COLO668 (cell line): ENCODE measurements around the gene CARMIL3.

Experiments used
- DNase-seq: peaks from one replicate; lab custom pipeline; 2025; ENCODE audit not compliant: unreplicated experiment; lab: John Stamatoyannopoulos, UW

CARMIL3 gene

GRCh38 chr14:24075485-24076301 is 23.9 kb downstream of the CARMIL3 start:
- no peak for DNase-seq

- no peak for DNase-seq
These were observed 24.4 kb downstream of the CARMIL3 start for GRCh38 chr14:24076302-24076601.

DNA sequence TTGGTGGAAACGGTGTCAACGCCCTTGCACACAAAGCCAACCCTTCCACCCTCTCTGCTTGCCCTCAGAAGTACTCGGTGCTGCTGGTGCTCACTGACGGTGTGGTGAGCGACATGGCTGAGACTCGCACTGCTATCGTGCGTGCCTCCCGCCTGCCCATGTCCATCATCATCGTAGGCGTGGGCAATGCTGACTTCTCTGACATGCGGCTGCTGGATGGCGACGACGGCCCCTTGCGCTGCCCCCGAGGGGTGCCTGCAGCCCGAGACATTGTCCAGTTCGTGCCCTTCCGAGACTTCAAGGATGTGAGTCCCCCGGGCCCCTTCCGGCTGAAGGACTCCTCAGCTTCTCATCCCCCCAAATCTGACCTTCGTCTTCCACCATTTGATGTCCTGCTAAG is 25.3 kb downstream of the CARMIL3 start:
- no peak for DNase-seq

GRCh38 chr14:24078146-24078545 is 26.3 kb downstream of the CARMIL3 start:
- no peak for DNase-seq

DNA sequence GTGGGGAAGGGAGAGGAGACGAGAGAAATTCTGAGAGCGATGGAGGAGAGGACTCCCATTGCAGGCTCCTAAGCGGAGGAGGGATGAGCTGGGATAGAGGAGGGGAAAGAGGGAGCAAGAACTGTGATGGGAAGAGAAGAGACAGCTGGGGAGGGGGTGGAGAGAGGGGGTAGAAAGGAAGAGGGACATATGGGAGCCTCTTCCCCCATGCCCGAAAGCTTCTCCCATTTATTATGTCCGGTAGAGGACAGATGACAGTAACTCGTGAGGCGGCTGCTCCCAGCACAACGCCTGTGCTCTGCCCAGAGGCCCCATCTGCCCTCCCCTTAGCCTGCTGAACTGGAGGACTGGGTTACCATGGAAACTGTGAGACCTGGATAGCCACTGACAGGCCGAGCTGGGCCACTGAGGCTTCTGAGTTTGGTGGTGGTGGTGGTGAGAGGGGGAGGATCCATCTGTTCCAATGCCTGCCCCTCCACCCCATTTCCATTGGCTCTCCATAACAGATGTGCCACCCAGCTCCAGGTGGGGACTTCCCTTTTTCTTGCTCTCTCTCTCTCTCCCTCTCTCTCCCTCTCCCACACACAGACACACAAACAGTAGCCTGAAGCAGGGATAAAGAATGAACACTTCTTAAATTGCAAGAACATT is 27.8 kb downstream of the CARMIL3 start:
- DNase-seq, result no peak

DNA sequence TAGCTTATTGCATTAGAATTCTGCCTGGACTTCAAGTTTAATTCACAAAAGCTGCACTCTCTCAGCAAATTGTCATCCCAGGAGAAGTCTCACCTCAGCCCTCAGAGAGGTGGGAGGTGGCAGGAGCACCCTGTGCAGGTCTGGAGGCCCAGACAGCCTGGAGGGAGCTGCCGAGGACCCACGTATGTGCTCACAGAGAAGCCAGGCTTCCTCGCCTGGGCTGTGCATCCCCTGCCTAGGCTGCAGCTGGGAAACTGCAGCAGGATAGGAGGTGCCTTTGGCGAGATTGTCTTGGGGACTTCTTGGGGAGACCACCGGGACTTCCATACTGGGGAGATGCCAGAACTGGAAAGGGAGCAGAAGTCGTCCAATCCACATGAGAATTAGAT is 28.3 kb downstream of the CARMIL3 start:
- no peak for DNase-seq

DNA sequence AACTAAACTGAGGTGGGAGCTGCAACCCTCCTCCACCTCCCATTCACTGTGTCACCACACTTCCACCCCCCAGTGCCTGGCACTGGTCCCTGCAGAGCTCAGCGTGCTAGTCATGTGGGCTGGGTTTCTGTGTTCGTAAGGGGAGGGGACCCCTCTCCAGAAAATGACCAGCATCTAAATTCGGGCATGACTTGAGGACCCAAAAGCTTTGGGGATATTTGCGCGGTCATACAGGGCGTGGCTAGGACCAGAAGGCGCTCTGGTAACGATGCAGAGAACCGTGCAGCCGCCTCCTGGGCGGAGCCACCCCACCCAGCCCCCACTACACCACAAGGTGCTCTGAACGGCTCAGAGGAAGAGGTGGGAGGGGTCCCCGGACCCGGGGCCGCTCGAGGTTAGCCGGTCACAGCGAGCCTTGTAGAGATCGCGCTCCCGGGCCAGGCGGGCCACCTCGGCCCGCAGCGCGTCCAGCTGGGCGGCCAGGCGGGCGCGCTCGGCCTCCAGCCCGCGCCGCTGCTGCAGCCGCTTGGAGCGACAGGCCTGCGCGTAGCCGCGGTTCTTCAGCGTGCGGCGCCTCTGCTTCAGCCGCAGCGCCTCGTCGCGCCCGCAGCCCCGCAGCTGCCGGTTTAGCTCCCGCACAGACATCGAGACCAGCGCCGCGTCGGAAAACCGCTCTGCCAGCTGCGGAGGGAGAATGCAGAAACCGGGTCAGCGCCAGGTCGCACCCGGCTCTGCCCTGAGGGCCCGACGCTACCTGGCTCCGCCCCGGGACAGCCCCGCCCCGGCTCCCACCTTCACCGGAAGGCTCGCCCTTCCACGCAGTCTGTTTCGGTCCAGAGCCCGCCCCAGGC is 29.3 kb downstream of the CARMIL3 start:
- DNase-seq, result peak; percentile 82

- DNase-seq, result no peak
These were observed 30.0 kb downstream of the CARMIL3 start for GRCh38 chr14:24081739-24082211.

- DNase-seq, result no peak
These were observed 30.7 kb downstream of the CARMIL3 start for GRCh38 chr14:24082411-24083080.

DNA sequence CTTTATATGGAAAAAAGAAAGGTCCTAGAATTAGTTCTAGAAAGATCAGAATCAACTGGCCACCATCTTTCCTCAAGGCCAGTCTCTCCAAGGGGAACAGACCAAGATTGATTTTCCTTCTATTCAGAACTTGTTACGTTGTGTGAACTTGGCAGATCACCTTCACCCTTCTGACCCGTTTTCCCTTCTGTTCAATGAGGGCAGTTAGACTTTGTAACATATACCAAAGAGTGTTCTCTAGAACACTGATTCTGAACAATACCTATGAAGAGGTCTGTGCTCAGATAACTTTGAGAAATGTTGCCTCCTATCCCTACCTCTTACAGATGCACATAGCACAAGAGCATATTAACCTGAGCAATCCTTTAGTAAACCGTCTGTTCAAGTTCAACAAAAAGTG is 31.7 kb downstream of the CARMIL3 start:
- no peak for DNase-seq

GRCh38 chr14:24084440-24084839 is 32.6 kb downstream of the CARMIL3 start:
- DNase-seq, result no peak

DNA sequence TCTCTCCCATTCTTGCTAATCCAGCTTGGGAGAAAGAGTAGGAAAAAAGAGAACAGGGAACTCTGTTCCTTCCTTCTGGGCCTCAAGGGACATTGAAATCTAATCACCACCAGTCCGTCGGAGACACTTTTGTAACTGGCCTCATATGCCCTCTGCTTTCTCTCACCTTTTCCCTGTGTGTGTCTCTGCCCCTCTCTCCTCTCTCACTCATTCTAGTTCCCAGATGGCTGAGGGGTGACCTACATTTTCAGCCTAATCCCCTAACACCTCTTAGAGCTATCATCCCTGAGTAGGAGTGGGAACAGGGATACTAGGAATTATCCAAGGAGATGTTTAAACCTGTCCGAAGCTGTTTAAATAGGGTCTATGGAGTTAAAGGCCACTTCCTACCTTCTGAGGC is 33.4 kb downstream of the CARMIL3 start:
- no peak for DNase-seq

DNA sequence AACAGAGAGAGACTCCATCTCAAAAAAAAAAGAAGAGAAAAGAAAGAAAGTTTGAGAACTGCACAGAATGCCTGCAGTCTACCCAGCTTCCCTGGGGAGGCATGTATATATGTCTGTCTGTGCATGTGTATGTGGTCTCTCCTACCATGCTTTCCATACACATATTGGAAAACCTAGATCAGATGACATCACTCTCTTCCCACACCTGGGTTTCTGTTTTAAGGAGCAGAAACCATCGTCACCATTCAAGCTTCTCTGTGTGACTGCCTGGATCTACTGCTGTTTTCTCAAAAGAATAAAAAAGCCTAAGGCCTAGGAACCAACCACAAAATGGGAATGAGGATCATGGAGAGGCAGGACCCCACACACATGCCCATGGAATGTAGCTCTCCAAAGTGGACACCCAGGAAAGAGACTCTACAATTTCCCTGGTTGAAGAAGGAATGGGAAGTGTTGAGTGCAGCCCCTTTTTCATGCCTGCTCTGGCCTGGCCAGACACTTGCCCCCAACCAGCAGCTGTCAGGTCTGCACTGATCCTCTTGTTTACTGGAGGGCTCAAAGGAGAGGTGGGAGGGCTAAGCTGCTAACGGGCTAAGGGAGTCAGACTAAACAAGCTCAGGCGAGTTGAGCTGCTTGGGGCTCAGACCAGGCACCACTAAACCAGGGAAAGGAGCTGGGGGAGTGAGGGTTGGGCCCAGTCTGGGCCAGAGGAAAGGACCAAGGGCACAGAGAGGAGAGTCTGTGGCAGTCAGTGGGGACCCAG is 34.6 kb downstream of the CARMIL3 start:
- no peak for DNase-seq

- DNase-seq, result no peak
These were observed 35.2 kb downstream of the CARMIL3 start for GRCh38 chr14:24087004-24087403.

- no peak for DNase-seq
These were observed 36.3 kb downstream of the CARMIL3 start for GRCh38 chr14:24088095-24088494.

DNA sequence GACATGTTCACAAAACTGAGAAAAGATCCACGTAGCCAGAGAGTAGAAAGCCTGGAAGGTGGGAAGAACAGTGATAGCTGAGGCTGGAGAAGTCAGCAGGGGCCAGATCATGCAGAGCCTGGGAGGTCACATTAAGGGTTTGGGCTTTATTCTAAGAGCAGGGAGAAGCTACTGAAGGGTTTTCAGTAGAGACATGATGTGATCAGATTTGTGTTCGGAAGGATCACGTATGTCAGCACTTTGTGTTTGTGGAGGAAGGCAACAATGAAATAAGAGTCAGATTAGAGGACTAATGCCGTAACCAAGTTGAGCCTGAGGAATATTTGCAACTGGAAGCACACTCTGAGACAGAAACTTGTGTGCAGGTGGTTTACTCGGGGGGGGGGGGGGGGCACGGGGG is 38.1 kb downstream of the CARMIL3 start:
- DNase-seq, result no peak

DNA sequence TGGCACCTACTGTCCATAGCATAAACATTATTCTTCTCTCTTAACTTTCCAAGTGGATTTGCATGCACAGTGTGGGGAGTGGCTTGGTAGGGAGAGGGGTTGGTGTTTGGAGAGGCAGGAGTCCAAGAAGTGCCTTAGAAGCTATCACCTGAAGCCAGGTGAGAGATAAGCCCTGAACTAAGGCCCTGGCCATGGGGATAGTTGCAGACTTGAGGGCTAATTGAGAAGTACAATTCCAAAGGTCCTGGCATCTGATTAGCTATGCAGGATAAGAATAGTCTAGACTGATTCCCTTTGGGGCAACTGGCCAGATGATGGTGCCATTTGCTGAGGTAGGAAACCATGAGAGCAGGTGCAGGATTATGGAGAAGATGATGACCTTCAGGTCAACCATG is 40.3 kb downstream of the CARMIL3 start:
- no peak for DNase-seq

- DNase-seq, result no peak
These were observed 40.8 kb downstream of the CARMIL3 start for GRCh38 chr14:24092505-24093206.

DNA sequence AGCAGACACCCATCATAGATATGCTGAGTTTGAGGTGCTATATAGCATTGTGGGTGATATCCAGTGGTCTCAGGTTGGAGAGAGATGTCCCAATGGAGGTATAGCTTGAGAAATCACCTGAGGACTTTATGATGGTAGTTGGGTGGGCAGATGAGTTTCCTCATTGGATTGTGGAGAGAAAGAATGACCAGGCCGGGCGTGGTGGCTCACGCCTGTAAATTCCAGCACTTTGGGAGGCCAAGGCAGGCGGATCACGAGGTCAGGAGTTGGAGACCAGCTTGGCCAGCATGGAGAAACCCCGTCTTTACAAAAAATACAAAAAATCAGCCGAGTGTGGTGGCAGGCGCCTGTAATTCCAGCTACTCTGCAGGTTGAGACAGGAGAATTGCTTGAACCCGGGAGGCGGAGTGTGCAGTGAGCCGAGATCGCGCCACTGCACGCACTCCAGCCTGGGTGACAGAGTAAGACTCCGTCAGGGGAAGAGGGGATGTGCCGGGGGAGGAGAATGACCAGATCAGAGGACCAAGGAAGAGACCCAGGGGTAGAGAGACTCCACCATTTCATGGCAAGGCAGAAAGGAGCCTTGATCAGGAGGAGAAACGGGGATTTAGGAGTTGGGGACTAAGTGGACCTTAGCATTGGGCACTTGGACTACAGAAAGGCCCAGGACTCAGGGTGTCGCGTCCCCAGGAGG is 41.5 kb downstream of the CARMIL3 start:
- no peak for DNase-seq
